Kidney (tissue), 14 donors: Measurements from ENCODE around the gene SLC35A5. TPM values are rescaled to one million over a fixed set of nuclear protein-coding genes. Genes with fewer than 3 reads are reported as not detected.

Experiments
- DNase-seq, 5 donors: peaks; one replicate each; pipeline ENCODE4 v3.0.0-alpha.2; 2013 to 2020
- FAIRE-seq: peaks from 2 replicates; lab custom pipeline; 2012; peaks lifted over from hg19 to GRCh38; lab: Jason Lieb, UNC
- H3K27ac ChIP-seq, 2 donors: one replicate each; pipeline ENCODE4 v1.7.0; 2013; ENCODE audit warnings: low read depth in 2 of 2, low read length in 2 of 2, inconsistent platforms in 1 of 2
- H3K27me3 ChIP-seq: one replicate; pipeline ENCODE4 v1.7.1; 2013; ENCODE audit warnings: low read length, inconsistent platforms; ENCODE audit not compliant: control insufficient read depth, insufficient read depth
- H3K36me3 ChIP-seq, 3 donors: one replicate each; pipeline versions ENCODE4 v1.7.0 to v1.7.1; 2013; ENCODE audit warnings: low read length in 3 of 3, control low read depth in 1 of 3, inconsistent platforms in 1 of 3; ENCODE audit not compliant: insufficient read depth in 3 of 3, control insufficient read depth in 2 of 3
- H3K4me1 ChIP-seq, 3 donors: one replicate each; pipeline versions ENCODE4 v1.7.0 to v1.7.1; 2013; ENCODE audit warnings: low read length in 3 of 3, inconsistent platforms in 1 of 3, low read depth in 1 of 3; ENCODE audit not compliant: control insufficient read depth in 2 of 3, insufficient read depth in 2 of 3
- H3K4me3 ChIP-seq, 3 donors: one replicate each; pipeline versions ENCODE4 v1.7.0 to v1.8.1; 2013; ENCODE audit warnings: low read length in 3 of 3, control low read depth in 1 of 3, inconsistent platforms in 1 of 3
- H3K9ac ChIP-seq, 3 donors: one replicate each; pipeline versions ENCODE4 v1.7.0 to v1.7.1; 2013; ENCODE audit warnings: low read length in 3 of 3, control low read depth in 1 of 3, inconsistent platforms in 1 of 3
- H3K9me3 ChIP-seq, 3 donors: one replicate each; pipeline versions ENCODE4 v1.7.0 to v1.7.1; 2013; ENCODE audit warnings: low read length in 3 of 3, control low read depth in 1 of 3, inconsistent platforms in 1 of 3; ENCODE audit not compliant: control insufficient read depth in 2 of 3, insufficient read depth in 1 of 3
- CTCF ChIP-seq: IDR thresholded peaks from 3 replicates; pipeline ENCODE4 v1.5.1; 2012; ENCODE audit warnings: mild to moderate bottlenecking, moderate library complexity, borderline replicate concordance; ENCODE audit not compliant: insufficient read depth; ENCODE audit errors: extremely low read depth
- intact Hi-C: fragments of 100-400 bp; cut with DNase I; formaldehyde crosslinking; loops from one replicate; pipeline ENCODE4 v1.11.1; 2022
- polyA plus RNA-seq: library from polyadenylated mRNA; stranded (reverse); fragments of 350-450 nt; fragmentation: Illumina TruSeq; extraction: RNeasy Lipid Tissue Mini Kit (QIAGEN cat#74804); gene quantifications from one replicate; pipeline ENCODE4 v1.2.3, GENCODE V29; 2014; ENCODE audit warnings: low read depth, low replicate concordance; ENCODE audit not compliant: insufficient read depth
- total RNA-seq: library from RNA; stranded (reverse); fragmentation: NEBNext Ultra II Directional; extraction: Animal tissue kit (Norgen Biotek cat#: 25700); gene quantifications from one replicate; pipeline ENCODE4 v1.2.1, GENCODE V29; 2021
- donor health status: control.
- donor health status: control.
- donor health status: control.
- donor health status: control.
- donor health status: control.
- donor health status: DM: yes; HTN: yes; CAD: no.
- donor health status: Normal renal cell carcinoma (clear cell type).

The SLC35A5 gene
- total and polyA plus RNA-seq, 2 donors from 2014 or later: 22.5 to 38.6 TPM

GRCh38 chr3:112627919-112628466 lies 66.1 kb downstream of the SLC35A5 start:
- no peak for TF ChIP-seq CTCF
- intact Hi-C loops: no loop called here
- H3K27me3 ChIP-seq: no peaks in the 10 kb centered on the region
- H3K36me3 ChIP-seq: no peaks in the 10 kb centered on the region
- H3K4me3 ChIP-seq: no peak overlapping the region
- no peak overlapping the region for H3K9ac ChIP-seq
- DNase-seq (no peak), FAIRE-seq (no peak)
- H3K9me3 ChIP-seq: no peaks in the 10 kb centered on the region
- H3K27ac ChIP-seq: no peak overlapping the region
- H3K4me1 ChIP-seq: peaks cover 0 to 3% (median 0%) of the 10 kb centered on the region in 3 donors

- H3K9ac ChIP-seq: no peak overlapping the region
- TF ChIP-seq CTCF: no peak
- FAIRE-seq (no peak), DNase-seq (no peak)
- intact Hi-C loops: no loop called here
- no peaks in the 10 kb centered on the region for H3K36me3 ChIP-seq
- H3K9me3 ChIP-seq: no peaks in the 10 kb centered on the region
- no peak overlapping the region for H3K27ac ChIP-seq
- no peaks in the 10 kb centered on the region for H3K27me3 ChIP-seq
- peaks cover 0 to 5% (median 3%) of the 10 kb centered on the region in 3 donors for H3K4me1 ChIP-seq
- no peak overlapping the region for H3K4me3 ChIP-seq
These were observed 67.6 kb downstream of the SLC35A5 start for GRCh38 chr3:112629425-112629824.

- peaks cover 0 to 5% (median 3%) of the 10 kb centered on the region in 3 donors for H3K4me1 ChIP-seq
These were observed 69.4 kb downstream of the SLC35A5 start for GRCh38 chr3:112631257-112631656.

More at GRCh38 chr3:112631257-112631656, 69.4 kb downstream of the SLC35A5 start:
- Histone ChIP-seq H3K9ac (no peak overlapping the region), H3K36me3 (no peaks in the 10 kb centered on the region), H3K27me3 (no peaks in the 10 kb centered on the region), H3K9me3 (no peaks in the 10 kb centered on the region), H3K4me3 (no peak overlapping the region), H3K27ac (no peak overlapping the region)
- no peak for DNase-seq
- no peak for TF ChIP-seq CTCF
- intact Hi-C loops: no loop called here
- no peak for FAIRE-seq
